HG03457 (cell line): ENCODE measurements around the gene ADPRS.

Experiments used
- ATAC-seq: cut with Tn5 transposase; IDR thresholded peaks from one replicate; pipeline ENCODE4 v1.9.1; 2021; ENCODE audit warnings: moderate number of reproducible peaks; ENCODE audit not compliant: unreplicated experiment

Gene ADPRS

GRCh38 chr1:36107394-36107793 lies 18.7 kb downstream of the ADPRS start:
- ATAC-seq = no peak

DNA sequence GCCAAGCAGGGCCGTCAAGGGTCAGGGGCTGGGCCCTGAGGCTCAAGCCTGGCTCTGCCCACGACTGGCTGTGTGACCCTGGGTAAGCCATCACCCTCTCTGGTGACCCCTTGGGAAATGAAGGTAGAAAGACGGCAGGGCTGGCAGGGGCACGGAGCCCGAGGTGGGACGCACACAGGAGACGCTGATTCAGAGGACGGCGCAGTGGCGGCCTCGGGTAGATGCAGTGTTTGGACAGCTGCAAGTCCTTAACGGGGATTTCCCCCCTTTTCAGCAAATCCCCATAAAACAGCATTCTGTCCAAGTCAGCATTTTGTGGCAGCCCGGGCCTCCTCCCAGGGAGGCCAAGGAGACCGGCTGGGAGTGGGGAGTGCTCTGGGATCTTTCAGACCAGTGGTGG lies 19.6 kb downstream of the ADPRS start:
- no peak for ATAC-seq

- no peak for ATAC-seq
These were observed 20.5 kb downstream of the ADPRS start for GRCh38 chr1:36109041-36109679.

DNA sequence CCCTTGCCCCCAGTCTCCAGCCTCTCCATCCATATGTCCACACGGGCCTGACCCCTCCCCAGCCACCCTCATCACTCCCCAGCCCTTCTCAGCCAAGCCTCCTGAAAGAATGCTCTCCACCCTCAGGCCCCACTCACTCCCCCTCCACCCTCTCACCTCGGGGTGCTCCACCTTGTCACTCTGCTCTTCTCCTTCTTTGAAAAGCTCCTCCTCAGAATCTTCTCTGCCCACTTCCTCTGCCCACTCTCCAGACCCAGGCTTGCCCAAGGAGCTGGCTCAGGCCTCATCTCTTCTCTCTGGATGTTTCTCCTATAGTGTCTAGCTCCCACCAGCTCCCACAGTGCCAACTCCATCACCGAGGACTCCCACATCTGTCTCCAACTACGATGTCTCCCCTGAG lies 22.5 kb downstream of the ADPRS start:
- ATAC-seq = no peak

- no peak for ATAC-seq
These were observed 24.1 kb downstream of the ADPRS start for GRCh38 chr1:36112823-36113222.

GRCh38 chr1:36114371-36114770 lies 25.7 kb downstream of the ADPRS start:
- no peak for ATAC-seq

- no peak for ATAC-seq
These were observed 26.5 kb downstream of the ADPRS start for GRCh38 chr1:36115200-36115669.

DNA sequence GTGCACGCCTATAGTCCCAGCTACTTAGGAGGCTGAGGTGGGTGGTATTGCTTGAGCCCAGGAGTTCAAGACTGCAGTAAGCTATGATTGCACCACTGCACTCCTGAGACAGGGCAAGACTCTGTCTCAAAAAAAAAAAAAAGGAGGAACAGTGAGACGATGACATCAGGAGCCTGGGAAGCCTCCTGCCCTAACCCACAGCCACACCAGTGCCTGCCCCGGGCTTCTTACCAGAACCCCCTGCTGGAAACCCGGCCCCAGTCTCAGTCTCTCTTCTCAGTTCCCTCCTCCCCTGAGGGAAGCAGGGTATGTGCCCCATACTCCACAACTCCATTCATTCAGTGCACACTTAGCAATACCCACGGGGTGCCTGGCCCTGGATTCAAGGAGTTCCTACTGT lies 27.2 kb downstream of the ADPRS start:
- no peak for ATAC-seq

- no peak for ATAC-seq
These were observed 28.2 kb downstream of the ADPRS start for GRCh38 chr1:36116901-36117300.

DNA sequence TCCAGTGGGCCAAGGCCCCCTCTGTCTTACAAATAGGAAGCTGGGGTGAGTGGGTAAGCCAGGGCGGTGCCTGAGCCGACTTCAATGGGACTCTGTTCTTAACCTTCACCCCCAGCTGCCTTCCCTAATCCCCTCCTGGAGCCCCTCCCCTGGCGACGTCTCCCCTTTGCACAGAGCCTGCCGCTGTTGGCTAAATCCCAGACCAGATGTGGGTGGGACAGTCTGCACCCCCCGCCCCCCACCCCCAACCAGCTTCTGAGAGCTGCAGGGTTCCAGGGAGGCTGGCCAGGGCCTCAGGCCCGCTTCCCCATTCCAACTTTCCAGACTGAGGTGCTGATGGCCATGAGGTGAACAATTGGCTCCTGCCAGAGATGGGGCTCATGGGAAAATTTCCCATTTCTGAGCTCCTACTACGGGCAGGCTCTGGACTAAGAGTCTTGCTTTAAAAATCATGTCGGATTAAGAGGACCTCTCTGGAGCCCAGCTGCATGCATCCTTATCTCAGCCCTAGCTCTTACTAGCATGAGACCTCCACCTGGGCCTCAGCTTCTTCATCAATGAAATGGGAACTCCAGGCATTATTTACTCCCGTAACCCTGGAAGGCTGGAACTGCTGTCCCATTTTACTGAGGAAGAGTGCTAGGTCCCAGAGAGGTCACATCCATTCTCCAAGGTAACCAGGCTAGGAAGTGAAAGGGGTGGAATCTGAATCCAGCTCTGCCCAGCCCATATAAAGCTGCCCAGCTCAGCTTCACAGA lies 29.9 kb downstream of the ADPRS start:
- ATAC-seq = no peak

GRCh38 chr1:36119456-36119855 lies 30.8 kb downstream of the ADPRS start:
- ATAC-seq = no peak

DNA sequence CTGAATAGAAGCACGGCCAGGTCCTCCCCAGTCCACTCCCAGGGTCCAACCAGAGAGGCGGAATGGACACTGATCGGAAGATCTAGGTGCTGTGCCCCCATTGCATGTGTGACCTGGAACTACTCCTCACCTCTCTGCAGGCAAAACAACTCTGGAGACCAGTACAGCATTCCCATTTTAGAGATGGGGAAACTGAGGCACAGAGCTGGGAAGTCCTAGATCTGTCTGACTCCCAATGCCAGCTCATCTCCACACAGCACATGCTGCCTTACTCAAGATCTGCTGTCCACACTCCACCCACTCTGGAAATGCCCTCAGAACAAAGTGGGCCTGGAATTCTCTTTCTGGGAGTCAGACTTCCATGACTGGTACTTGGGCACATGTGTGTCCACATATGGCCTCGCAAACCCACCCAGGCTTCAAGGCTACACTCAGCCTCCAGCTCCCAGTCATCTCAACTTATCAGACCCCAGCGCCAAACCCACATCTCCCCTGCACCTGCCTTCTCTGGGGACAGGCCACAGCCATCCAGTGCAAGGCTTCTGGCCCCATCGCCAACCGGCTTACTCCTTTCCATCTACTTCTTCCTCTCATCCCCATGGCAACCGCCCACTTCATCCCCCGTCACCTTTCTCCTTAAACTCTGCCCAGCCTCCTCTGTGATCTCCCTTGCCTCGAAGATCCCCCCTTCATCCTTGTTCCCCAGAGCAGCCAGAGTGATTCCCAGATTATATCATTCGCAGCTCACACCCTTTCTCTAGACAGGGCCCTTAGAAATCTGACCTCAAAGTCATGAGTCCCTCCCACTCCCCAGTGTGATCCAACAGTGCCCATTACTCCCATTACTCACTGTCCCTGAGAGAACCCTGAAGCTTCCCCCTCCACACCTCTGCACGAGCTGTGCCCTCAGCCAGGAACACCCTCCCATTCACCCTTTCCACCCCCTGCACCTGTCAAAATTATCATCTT lies 33.7 kb downstream of the ADPRS start:
- ATAC-seq = no peak

GRCh38 chr1:36123356-36123755 lies 34.7 kb downstream of the ADPRS start:
- ATAC-seq = no peak

- ATAC-seq = no peak
These were observed 35.9 kb downstream of the ADPRS start for GRCh38 chr1:36124404-36125128.

DNA sequence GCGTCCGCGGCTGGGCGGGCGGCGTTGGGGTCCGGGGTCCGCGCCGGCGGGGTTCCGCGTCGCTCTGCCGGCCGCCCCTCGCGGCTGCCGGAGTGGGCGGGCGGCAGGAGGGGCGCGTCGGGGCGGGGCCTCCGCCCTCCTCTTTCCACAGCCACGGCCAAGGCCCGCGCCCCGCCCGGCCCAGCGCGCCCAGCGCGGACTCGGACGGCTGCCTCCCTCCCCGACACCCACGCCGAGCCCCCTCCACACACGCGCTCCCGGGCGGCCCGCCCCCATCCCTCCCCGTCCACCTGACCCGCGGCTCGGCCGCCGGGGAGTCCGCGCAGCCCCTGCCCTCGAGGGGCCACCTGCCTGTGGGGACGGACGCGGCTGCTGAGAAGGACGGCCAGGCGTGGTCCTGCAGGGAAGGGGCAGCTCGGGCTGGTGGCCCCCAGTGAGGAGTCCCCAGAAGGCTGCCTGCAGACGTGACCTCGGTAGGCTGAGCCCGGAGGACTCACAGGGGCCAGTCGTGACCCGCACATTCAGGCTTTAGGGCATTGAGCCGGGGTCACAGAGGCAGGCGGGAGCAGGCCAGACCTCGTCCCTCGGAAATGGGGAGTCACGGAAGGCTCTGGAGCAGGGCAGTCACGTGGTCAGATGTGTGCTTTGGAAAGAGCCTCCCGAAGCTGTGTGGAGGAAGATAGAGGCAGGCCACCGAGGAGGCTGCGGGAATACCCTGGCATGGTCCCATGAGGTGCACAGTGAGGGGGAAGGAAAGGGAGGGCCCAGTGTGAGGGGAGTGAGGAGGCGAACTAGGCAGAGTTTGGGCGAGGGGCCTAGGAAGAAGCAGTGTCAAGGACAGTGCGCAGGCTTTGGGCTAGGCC lies 36.7 kb downstream of the ADPRS start, which contains the start of gene COL8A2:
TSS of gene COL8A2 (minus strand) at position 94 of the 863 bp plus-strand sequence. CDS start 24,980 bp downstream, outside the sequence.
- ATAC-seq = no peak

DNA sequence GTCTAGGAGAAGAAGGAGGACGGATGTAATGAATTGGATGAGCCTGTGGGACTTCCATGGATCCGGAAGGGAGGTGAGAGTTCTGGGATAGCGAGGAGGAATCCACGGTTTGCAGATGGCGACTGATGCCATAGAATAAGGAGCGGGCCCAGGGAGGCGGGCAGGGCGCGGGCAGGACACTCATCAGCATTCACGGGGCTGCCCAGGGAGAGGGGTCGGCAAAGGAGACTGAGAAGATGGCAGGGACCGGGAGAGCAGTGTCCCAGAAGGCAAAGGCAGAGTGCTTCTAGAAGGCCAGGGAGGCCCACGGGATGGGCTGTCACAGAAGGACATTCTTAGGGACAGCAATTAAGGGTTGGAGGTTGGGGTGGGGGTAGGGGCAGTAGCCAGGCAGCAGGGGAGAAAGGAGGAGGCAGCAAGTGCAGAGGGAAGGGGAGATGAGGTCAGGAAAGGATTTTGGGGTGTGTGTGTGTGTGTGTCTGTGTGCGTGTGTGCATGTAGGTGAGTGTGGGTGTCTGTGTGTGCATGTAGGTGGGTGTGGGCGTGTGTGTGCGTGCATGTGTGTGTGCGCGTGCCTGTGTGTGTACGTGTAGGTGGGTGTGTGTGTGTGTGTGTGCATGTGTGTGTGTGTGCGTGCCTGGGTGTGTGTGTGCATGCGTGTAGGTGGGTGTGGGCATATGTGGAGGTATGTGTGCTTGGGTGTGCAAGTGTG lies 37.5 kb downstream of the ADPRS start:
- ATAC-seq = no peak

DNA sequence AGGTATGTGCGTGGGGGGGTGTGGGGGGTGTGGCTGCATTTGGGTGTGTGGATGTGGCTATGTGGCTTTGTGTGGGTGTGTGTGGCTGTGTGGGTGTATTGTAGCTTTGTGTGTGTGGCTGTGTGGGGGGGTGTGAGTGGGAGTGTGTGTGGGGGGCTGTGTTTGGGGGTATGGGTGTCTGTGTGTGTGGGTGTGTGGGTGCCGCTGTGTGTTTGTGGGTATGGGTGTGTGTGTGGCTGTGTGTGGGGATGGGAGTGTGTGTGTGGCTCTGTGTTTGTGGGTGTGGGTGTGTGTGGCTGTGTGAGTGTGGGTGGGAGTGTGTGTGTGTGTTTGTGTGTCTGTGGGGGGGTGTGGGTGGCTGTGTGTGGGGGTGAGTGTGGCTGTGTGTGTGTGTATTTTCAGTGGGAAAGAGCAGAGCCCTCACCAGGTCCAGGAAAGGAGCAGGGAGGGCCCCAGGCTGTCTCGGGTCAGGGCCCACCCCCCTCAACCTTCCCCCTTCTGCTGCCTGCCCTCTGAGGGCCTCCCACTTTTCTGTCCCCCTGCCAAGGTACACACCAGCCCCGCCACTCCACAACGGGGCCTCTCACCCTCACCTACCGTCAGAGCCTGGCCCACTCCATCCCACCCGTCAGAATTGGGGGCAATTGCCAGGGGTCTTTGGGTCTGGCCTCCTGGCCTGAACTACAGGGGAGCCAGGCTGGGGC lies 38.3 kb downstream of the ADPRS start:
- ATAC-seq = no peak

GRCh38 chr1:36128126-36128904 lies 39.6 kb downstream of the ADPRS start:
- ATAC-seq = no peak
